ENCODE data around the gene FAM234A.

Gene FAM234A

DNA sequence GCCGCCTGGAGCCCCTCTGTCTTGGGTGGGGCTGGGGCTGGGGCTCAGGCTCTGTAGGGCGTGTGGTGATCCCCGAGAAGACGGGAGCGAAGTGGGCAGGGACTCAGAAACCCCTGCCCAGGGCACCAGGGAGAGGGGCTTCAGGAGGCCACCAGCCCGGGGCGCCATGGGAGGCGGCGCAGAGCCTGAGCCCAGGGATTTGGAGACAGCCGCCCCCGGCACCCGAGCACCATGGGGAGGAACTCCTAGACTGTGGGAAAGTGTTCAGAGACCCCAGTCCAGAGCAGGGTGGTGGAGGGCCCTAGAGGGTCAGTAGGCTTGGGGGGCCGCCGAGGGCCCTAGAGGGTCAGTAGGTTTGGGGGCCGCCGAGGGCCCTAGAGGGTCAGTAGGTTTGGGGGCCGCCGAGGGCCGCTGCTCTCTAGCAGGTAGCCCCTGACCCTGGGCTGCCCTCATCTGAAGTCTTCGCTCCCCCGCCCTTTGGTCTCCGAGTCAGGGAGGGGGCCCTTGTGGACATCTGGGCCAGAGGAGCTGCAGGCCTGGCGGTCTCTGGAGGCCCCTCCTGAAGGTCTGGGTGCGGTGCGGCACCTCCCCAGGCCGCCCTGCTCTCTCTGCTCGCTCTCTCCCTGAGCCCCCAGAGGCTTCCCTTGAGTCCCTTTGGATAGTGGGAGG lies 46.5 kb downstream of the FAM234A start:
- H3K27me3 Mint-ChIP-seq, result peaks cover 9% of the 10 kb centered on the region

DNA sequence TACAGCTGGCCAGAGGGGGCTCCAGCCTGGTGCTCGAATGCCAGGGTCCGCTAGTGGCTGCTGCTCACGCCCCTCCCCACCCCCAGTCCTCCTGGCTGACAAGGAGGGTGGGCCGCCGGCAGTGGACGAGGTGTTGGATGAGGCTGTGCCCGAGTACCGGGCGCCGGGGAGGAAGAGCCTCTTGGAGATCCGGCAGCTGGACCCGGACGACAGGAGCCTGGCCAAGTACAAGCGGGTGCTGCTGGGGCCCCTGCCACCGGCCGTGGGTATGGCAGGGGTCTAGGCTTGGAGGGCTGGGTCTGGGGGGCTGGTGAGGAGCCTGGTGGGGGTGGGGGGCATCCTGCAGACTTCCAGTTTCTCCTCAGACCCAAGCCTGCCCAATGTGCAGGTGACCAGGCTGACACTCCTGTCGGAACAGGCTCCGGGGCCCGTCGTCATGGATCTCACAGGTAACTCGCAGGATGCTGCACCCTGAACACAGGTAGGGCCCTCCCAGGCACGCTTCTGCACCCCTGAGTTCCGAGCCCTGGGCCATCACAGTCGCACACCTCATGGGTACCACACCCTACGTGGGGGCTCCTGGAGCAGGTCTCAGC lies 47.1 kb downstream of the FAM234A start:
- Mint-ChIP-seq H3K4me1 (peaks cover 6% of the 10 kb centered on the region), H3K27me3 (peaks cover 9% of the 10 kb centered on the region), H3K27ac (ENCODE audit: low read depth) (no peak overlapping the region), H3K36me3 (ENCODE audit: insufficient read depth) (peaks cover 7% of the 10 kb centered on the region), H3K9me3 (no peaks in the 10 kb centered on the region), H3K4me3 (no peak overlapping the region)
- DNase-seq (ENCODE audit: low spot score in 2 of 2), result no peak
- ATAC-seq (replicated peaks; ENCODE audit: extremely low read depth, poor library complexity, severe bottlenecking), result no peak

More for the DNA sequence above, 46.5 kb downstream of the FAM234A start:
- ATAC-seq (replicated peaks; ENCODE audit: extremely low read depth, poor library complexity, severe bottlenecking) (no peak), DNase-seq (ENCODE audit: low spot score in 2 of 2) (no peak)
- Mint-ChIP-seq H3K9me3 (no peaks in the 10 kb centered on the region), H3K36me3 (ENCODE audit: insufficient read depth) (peaks cover 7% of the 10 kb centered on the region), H3K4me3 (no peak overlapping the region), H3K4me1 (peaks cover 6% of the 10 kb centered on the region), H3K27ac (ENCODE audit: low read depth) (no peak overlapping the region)

GRCh38 chr16:282491-282890 lies 47.9 kb downstream of the FAM234A start:
- Mint-ChIP-seq H3K27me3 (peaks cover 9% of the 10 kb centered on the region), H3K4me1 (peaks cover 6% of the 10 kb centered on the region), H3K36me3 (ENCODE audit: insufficient read depth) (peaks cover 5% of the 10 kb centered on the region), H3K27ac (ENCODE audit: low read depth) (no peak overlapping the region), H3K4me3 (no peak overlapping the region), H3K9me3 (no peaks in the 10 kb centered on the region)
- DNase-seq (ENCODE audit: low spot score in 2 of 2) (no peak), ATAC-seq (replicated peaks; ENCODE audit: extremely low read depth, poor library complexity, severe bottlenecking) (no peak)

GRCh38 chr16:283033-283805 lies 48.6 kb downstream of the FAM234A start, which contains the start of gene PDIA2:
Gene PDIA2 (plus strand): TSS chr16:283164. CDS start chr16:283170, 6 bp downstream.
- H3K27ac Mint-ChIP-seq (ENCODE audit: low read depth), result no peak within 1 kb of the TSS
- peaks cover 9% of the 10 kb centered on the region for H3K27me3 Mint-ChIP-seq
- no peak within 1 kb of the TSS for H3K4me3 Mint-ChIP-seq
- no peaks in the 10 kb centered on the region for H3K9me3 Mint-ChIP-seq
- peaks cover 7% of the 10 kb centered on the region for H3K36me3 Mint-ChIP-seq (ENCODE audit: insufficient read depth)
- DNase-seq (ENCODE audit: low spot score in 2 of 2) (no peak), ATAC-seq (replicated peaks; ENCODE audit: extremely low read depth, poor library complexity, severe bottlenecking) (no peak)
- H3K4me1 Mint-ChIP-seq, result peaks cover 6% of the 10 kb centered on the region

DNA sequence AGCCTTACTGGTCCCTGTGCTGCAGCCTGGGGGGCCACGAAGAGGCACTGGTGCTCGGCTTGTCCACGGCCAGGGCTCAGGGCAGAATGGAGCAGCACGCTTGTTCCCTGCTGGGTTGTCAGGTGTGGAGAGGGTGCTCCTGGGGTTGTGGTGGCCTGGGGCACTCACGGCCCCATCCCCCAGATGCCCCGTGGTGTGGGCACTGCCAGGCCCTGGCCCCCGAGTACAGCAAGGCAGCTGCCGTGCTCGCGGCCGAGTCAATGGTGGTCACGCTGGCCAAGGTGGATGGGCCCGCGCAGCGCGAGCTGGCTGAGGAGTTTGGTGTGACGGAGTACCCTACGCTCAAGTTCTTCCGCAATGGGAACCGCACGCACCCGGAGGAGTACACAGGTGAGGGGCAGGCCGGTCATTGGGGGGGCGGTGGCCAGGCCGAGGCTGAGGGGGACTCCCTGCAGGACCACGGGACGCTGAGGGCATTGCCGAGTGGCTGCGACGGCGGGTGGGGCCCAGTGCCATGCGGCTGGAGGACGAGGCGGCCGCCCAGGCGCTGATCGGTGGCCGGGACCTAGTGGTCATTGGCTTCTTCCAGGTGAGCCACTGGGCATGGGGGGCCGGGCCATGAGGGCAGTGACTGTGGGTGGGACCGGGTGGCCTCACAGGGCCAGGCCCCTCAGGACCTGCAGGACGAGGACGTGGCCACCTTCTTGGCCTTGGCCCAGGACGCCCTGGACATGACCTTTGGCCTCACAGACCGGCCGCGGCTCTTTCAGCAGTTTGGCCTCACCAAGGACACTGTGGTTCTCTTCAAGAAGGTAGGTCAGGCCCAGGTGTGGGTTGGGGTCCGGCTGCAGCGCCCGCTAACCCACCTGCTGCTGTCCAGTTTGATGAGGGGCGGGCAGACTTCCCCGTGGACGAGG lies 49.8 kb downstream of the FAM234A start:
- H3K27me3 Mint-ChIP-seq, result peaks cover 9% of the 10 kb centered on the region
- peaks cover 15% of the 10 kb centered on the region for H3K36me3 Mint-ChIP-seq (ENCODE audit: insufficient read depth)
- H3K4me3 Mint-ChIP-seq, result no peak overlapping the region
- no peak overlapping the region for H3K27ac Mint-ChIP-seq (ENCODE audit: low read depth)
- H3K9me3 Mint-ChIP-seq, result no peaks in the 10 kb centered on the region
- ATAC-seq (replicated peaks; ENCODE audit: extremely low read depth, poor library complexity, severe bottlenecking), result no peak
- H3K4me1 Mint-ChIP-seq, result no peaks in the 10 kb centered on the region
- no peak for DNase-seq (ENCODE audit: low spot score in 2 of 2)

DNA sequence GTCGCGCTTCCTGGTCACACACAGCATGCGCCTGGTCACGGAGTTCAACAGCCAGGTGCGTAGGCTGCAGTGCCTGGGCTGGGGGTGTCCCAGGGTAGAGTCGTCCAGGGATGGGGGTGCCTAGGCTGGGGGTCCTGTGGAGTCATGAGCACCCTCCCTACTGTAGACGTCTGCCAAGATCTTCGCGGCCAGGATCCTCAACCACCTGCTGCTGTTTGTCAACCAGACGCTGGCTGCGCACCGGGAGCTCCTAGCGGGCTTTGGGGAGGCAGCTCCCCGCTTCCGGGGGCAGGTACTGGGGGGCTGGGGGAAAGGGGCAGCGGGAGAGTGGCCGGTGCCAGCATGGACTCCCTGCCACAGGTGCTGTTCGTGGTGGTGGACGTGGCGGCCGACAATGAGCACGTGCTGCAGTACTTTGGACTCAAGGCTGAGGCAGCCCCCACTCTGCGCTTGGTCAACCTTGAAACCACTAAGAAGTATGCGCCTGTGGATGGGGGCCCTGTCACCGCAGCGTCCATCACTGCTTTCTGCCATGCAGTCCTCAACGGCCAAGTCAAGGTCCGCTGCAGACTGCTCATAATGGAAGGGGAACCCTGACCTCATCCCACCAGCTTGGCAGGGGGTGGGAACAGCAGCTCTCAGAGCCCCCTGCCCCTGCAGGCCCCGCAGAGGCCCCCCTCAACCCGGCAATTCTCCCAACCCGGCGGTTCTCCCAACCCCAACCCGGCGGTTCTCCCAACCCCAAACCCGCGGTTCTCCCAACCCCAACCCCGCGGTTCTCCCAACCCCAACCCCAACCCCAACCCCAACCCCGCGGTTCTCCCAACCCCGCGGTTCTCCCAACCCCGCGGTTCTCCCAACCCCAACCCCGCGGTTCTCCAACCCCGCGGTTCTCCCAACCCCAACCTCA lies 50.8 kb downstream of the FAM234A start:
- peaks cover 9% of the 10 kb centered on the region for H3K27me3 Mint-ChIP-seq
- H3K27ac Mint-ChIP-seq (ENCODE audit: low read depth), result no peak overlapping the region
- H3K9me3 Mint-ChIP-seq, result no peaks in the 10 kb centered on the region
- H3K4me3 Mint-ChIP-seq, result no peak overlapping the region
- no peaks in the 10 kb centered on the region for H3K4me1 Mint-ChIP-seq
- ATAC-seq (replicated peaks; ENCODE audit: extremely low read depth, poor library complexity, severe bottlenecking) (no peak), DNase-seq (ENCODE audit: low spot score in 2 of 2) (no peak)
- peaks cover 18% of the 10 kb centered on the region for H3K36me3 Mint-ChIP-seq (ENCODE audit: insufficient read depth)

DNA sequence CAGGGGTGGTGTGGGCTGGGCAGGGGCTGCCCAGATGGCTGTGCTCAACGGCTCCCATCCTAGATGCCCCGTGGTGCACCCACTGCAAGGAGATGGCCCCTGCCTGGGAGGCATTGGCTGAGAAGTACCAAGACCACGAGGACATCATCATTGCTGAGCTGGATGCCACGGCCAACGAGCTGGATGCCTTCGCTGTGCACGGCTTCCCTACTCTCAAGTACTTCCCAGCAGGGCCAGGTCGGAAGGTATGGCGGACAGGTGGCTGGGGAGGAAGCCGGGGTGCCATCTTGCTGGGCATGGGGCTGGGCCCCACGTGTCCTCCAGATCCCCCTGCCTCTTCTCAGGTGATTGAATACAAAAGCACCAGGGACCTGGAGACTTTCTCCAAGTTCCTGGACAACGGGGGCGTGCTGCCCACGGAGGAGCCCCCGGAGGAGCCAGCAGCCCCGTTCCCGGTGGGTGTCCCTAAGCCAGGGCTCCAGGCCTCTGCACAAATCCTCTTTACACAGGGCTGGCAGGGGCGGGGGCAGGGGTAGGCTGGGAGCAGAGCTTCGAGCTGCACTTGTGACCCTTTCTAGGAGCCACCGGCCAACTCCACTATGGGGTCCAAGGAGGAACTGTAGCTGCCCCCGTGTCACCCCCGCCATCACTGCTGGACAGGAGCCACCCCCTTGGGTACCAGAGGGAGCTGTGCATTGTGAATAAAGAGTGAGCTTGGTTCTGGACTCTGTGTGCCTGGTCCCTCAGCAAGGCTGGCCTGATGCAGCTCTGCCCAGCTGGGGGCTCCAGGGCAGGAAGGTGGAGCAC lies 52.1 kb downstream of the FAM234A start:
- no peaks in the 10 kb centered on the region for H3K4me1 Mint-ChIP-seq
- ATAC-seq (replicated peaks; ENCODE audit: extremely low read depth, poor library complexity, severe bottlenecking) (no peak), DNase-seq (ENCODE audit: low spot score in 2 of 2) (no peak)
- H3K27ac Mint-ChIP-seq (ENCODE audit: low read depth), result no peak overlapping the region
- peaks cover 3% of the 10 kb centered on the region for H3K27me3 Mint-ChIP-seq
- H3K36me3 Mint-ChIP-seq (ENCODE audit: insufficient read depth), result peaks cover 17% of the 10 kb centered on the region
- no peaks in the 10 kb centered on the region for H3K9me3 Mint-ChIP-seq
- no peak overlapping the region for H3K4me3 Mint-ChIP-seq

DNA sequence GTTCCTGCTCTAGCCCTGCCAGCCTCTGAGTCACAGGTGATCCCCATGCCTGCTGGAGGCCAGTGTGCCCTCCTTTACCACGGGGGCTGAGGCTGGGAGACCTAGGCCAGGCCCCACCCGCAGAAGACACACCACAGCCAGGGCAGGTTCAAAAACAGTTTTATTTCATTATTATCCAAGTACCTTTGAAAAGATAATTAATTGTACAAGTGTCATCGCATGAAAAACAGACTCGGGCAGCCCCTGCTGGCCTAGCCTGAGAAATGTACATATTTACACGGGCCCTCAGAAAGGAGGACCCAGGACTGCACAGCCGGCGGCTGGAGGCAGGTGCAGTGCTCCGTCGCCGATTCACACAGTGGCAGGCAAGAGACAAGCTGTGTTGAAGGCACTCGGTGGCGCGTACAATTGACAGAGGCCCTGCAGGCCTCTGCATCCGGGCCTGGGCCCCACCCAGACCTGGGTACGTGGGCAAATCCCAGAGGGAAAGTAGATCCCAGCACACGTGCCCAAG lies 52.7 kb downstream of the FAM234A start:
- Mint-ChIP-seq H3K9me3 (no peaks in the 10 kb centered on the region), H3K4me3 (no peak overlapping the region), H3K36me3 (ENCODE audit: insufficient read depth) (peaks cover 19% of the 10 kb centered on the region), H3K4me1 (no peaks in the 10 kb centered on the region), H3K27ac (ENCODE audit: low read depth) (no peak overlapping the region), H3K27me3 (no peaks in the 10 kb centered on the region)
- ATAC-seq (replicated peaks; ENCODE audit: extremely low read depth, poor library complexity, severe bottlenecking), result no peak
- DNase-seq (ENCODE audit: low spot score in 2 of 2), result no peak

DNA sequence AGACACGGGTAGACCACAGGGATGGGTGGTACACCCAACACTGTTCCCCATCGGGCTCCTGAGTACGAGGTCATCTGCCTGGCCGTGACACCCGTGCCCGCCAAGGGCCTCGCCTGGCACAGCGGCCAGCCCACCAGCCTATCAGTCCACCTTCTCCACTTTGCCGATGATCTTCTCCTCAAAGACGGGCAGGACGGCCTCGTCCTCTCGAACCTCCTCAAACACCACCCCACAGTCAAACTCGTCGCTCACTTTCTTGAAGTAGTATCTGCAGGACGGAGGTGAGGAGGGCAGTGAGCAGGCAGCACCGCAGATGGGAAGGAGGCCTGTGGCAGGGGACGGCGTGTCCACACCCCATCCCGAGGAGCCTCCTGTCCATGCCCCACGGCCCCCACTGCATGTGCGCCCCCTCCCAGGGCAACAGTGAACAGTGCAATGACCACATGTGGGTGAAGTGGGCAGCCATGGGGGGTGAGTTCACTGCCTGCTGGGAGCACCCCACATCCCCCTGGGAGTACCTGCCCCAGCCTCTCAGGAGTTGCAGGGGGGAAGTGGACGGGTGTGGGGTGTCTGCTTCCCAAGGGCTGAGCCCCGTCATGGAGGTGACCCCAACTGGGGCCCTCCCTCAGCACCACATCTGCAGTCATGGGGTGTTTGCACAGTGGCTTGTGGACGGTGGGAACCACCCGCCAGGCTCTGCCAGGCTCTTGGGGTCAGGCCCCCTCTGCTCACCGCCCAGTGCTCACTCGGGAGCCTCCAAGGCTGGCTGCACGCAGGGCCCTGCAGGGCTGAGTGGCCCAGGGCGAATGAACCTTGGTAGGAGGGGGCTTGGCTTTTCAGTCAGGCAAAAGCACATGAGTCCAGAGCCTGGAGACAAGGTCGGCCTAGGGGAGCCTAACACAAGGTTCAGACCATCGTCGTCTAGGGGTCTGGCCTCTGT lies 53.6 kb downstream of the FAM234A start:
- H3K9me3 Mint-ChIP-seq, result no peaks in the 10 kb centered on the region
- no peaks in the 10 kb centered on the region for H3K4me1 Mint-ChIP-seq
- no peak for DNase-seq (ENCODE audit: low spot score in 2 of 2)
- no peaks in the 10 kb centered on the region for H3K27me3 Mint-ChIP-seq
- no peak for ATAC-seq (replicated peaks; ENCODE audit: extremely low read depth, poor library complexity, severe bottlenecking)
- no peak overlapping the region for H3K27ac Mint-ChIP-seq (ENCODE audit: low read depth)
- H3K36me3 Mint-ChIP-seq (ENCODE audit: insufficient read depth), result peaks cover 23% of the 10 kb centered on the region
- no peak overlapping the region for H3K4me3 Mint-ChIP-seq

DNA sequence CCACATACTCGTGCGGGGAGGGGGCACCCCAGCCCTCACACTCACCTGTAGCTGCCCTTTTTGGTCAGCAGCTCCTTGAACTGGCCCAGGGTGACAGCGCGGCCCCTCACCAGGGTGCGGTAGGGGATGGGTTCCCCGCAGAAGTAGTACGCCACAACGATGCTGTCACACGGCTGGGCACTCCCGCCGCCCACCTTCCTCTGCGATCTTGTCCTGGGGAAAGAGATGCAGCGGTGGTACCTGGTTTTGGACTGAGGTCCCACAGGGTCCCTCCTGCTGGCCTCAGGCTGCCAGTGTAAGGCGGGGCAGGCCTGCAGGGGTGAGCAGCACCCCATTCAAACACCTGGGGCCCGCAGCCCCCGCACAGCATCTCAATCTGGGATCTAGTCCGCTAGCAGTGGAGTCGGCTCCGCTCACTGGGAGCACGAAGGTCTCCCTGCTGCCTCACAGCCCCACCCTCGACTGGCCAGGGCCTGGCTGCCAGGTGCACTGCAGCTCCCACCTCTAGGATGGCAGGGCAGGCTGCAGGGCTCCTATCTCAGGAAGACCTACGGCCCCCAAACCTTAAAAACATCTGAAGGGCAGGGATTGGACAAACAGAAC lies 54.9 kb downstream of the FAM234A start:
- no peaks in the 10 kb centered on the region for H3K4me1 Mint-ChIP-seq
- no peaks in the 10 kb centered on the region for H3K27me3 Mint-ChIP-seq
- no peak overlapping the region for H3K27ac Mint-ChIP-seq (ENCODE audit: low read depth)
- DNase-seq (ENCODE audit: low spot score in 2 of 2), result no peak
- no peaks in the 10 kb centered on the region for H3K9me3 Mint-ChIP-seq
- ATAC-seq (replicated peaks; ENCODE audit: extremely low read depth, poor library complexity, severe bottlenecking), result no peak
- peaks cover 26% of the 10 kb centered on the region for H3K36me3 Mint-ChIP-seq (ENCODE audit: insufficient read depth)
- H3K4me3 Mint-ChIP-seq, result no peak overlapping the region

All from central memory CD8-positive, alpha-beta T cell (primary cell).